Osteoblast (primary cell): ENCODE data around the gene CCL8. TPM values are rescaled to one million over a fixed set of nuclear protein-coding genes. Genes with fewer than 3 reads are reported as not detected.

ENCODE experiments used
- DNase-seq: peaks from one replicate; pipeline ENCODE4 v3.0.0; 2011; ENCODE audit warnings: low spot score, mixed read lengths; ENCODE audit not compliant: insufficient read length; ENCODE audit errors: missing footprints
- H2AFZ ChIP-seq: 2 replicates; pipeline ENCODE4 v1.6.0; 2011; ENCODE audit warnings: mild to moderate bottlenecking, low read length
- H3K27ac ChIP-seq: 2 replicates; pipeline ENCODE4 v1.5.1; 2011; ENCODE audit warnings: mild to moderate bottlenecking, low read depth, low read length, moderate library complexity
- H3K27me3 ChIP-seq: 2 replicates; pipeline ENCODE4 v1.6.0; 2012; ENCODE audit warnings: mild to moderate bottlenecking, control low read depth, inconsistent platforms, low read length, moderate library complexity; ENCODE audit not compliant: insufficient read depth
- H3K36me3 ChIP-seq: 2 replicates; pipeline ENCODE4 v1.5.1; 2011; ENCODE audit warnings: mild to moderate bottlenecking, low read length, control low read depth, moderate library complexity; ENCODE audit not compliant: insufficient read depth
- H3K4me1 ChIP-seq: 2 replicates; pipeline ENCODE4 v1.5.1; 2011; ENCODE audit warnings: mild to moderate bottlenecking, low read length, control low read depth, moderate library complexity; ENCODE audit not compliant: insufficient read depth
- H3K4me2 ChIP-seq: 2 replicates; pipeline ENCODE4 v1.6.0; 2011; ENCODE audit warnings: mild to moderate bottlenecking, low read length; ENCODE audit not compliant: insufficient read depth
- H3K4me3 ChIP-seq: fragments of 200-600 bp; sonication (generic); 3 replicates; pipeline ENCODE4 v1.5.1; 2012; ENCODE audit warnings: mild to moderate bottlenecking, low read length, inconsistent platforms; ENCODE audit not compliant: insufficient read depth
- H3K79me2 ChIP-seq: 2 replicates; pipeline ENCODE4 v1.6.0; 2012; ENCODE audit warnings: mild to moderate bottlenecking, low read length, control low read depth, inconsistent platforms; ENCODE audit not compliant: insufficient read depth
- H3K9me3 ChIP-seq: 2 replicates; pipeline ENCODE4 v1.5.1; 2011; ENCODE audit warnings: low read depth, low read length, control low read depth
- H4K20me1 ChIP-seq: 2 replicates; pipeline ENCODE4 v1.6.0; 2012; ENCODE audit warnings: mild to moderate bottlenecking, low read length, control low read depth; ENCODE audit not compliant: insufficient read depth
- total RNA-seq: library from RNA; depleted of rRNA; stranded (reverse); fragments of >200 nt; gene quantifications from 2 replicates; pipeline ENCODE4 v1.2.3, GENCODE V29; 2012
- TF ChIP-seq, protein P1 (sequence below): IDR thresholded peaks from 2 replicates; pipeline ENCODE4 v1.5.1; 2011; ENCODE audit warnings: mild to moderate bottlenecking, low read depth, low read length, moderate library complexity; ENCODE audit errors: extremely low read depth

Gene CCL8
- total RNA-seq, 1 donor, result 0.36 TPM

DNA sequence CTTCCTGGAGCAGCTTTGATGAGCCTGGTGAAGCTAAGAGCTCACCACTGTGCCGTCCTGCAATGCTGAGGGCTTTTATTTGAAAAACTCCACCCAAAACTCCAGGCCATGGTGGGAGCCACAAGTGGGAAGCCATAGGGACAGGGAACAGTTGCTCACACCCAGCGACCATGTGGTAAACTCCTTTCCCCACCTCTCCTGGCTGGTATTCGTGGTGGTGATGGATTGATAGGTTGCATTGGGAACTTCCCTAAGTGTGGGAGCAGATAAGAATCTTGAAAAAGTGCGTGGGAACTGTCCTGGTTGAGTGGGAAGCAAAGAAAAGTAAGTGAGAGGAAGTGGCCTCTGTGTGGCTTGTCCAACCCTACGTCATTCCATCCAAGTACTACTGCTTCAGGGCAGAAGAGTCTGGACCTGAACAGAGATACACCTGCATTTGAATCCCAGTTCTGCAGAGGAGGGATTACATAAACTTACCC, 44.0 kb downstream of the CCL8 start, which contains the start of gene CCL1:
Gene CCL1 (minus strand): TSS at position 51 of the 479 bp plus-strand sequence. CDS start 72 bp downstream, outside the sequence.
- no peaks in the 10 kb centered on the region for H3K36me3 ChIP-seq
- H3K27me3 ChIP-seq, result peaks cover 5% of the 10 kb centered on the region
- H3K4me3 ChIP-seq, result no peak within 1 kb of the TSS
- TF ChIP-seq, protein P1, sequence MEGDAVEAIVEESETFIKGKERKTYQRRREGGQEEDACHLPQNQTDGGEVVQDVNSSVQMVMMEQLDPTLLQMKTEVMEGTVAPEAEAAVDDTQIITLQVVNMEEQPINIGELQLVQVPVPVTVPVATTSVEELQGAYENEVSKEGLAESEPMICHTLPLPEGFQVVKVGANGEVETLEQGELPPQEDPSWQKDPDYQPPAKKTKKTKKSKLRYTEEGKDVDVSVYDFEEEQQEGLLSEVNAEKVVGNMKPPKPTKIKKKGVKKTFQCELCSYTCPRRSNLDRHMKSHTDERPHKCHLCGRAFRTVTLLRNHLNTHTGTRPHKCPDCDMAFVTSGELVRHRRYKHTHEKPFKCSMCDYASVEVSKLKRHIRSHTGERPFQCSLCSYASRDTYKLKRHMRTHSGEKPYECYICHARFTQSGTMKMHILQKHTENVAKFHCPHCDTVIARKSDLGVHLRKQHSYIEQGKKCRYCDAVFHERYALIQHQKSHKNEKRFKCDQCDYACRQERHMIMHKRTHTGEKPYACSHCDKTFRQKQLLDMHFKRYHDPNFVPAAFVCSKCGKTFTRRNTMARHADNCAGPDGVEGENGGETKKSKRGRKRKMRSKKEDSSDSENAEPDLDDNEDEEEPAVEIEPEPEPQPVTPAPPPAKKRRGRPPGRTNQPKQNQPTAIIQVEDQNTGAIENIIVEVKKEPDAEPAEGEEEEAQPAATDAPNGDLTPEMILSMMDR, result no peak
- no peak within 1 kb of the TSS for H3K4me2 ChIP-seq
- H4K20me1 ChIP-seq, result no peaks in the 10 kb centered on the region
- H3K79me2 ChIP-seq, result no peaks in the 10 kb centered on the region
- H2AFZ ChIP-seq, result no peak within 1 kb of the TSS
- H3K4me1 ChIP-seq, result no peaks in the 10 kb centered on the region
- DNase-seq, result no peak
- no peaks in the 10 kb centered on the region for H3K9me3 ChIP-seq
- H3K27ac ChIP-seq, result no peak within 1 kb of the TSS

DNA sequence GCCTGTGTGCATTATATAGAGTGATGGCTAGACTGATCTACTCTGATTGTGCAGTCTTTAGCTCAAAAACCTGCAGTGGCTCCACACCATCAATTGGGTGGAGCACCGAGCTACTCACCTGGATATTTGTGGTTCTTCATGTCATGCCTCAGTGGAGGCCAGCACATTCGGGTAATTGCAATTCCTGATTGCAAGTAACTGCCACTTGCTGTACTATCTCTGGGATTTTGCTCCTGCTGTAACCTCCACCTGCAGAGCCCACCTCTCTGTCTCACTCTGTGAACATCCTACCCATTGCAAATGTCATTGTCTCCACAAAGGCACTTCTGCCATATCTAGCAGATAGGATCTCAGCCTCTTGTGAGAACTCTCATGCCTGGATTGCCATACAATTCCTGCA, 45.5 kb downstream of the CCL8 start:
- no peaks in the 10 kb centered on the region for H4K20me1 ChIP-seq
- H3K27me3 ChIP-seq, result peaks cover 9% of the 10 kb centered on the region
- no peak overlapping the region for H3K4me3 ChIP-seq
- H3K4me1 ChIP-seq, result no peaks in the 10 kb centered on the region
- DNase-seq, result no peak
- H2AFZ ChIP-seq, result no peak overlapping the region
- H3K79me2 ChIP-seq, result no peaks in the 10 kb centered on the region
- H3K9me3 ChIP-seq, result no peaks in the 10 kb centered on the region
- H3K4me2 ChIP-seq, result no peak overlapping the region
- TF ChIP-seq, protein P1, result no peak
- no peaks in the 10 kb centered on the region for H3K36me3 ChIP-seq
- no peak overlapping the region for H3K27ac ChIP-seq

DNA sequence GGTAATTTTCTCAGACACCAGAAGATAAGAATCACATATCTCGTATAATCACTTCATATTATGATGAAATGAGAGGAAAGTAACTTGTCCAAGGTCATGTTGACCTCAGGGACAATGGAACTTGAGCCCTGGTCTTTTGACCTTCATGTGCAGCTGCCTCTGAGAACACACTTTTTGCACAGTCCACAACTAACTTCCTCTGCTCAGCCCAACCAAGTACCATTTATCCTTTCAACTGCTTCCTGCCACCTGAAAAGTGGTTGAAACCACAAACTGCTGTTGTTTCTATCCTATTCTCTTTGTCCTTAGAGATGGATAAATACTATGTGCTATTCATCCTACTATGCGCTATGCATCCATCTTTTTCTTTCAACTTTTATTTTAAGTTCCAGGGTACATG, 46.1 kb downstream of the CCL8 start:
- H2AFZ ChIP-seq, result no peak overlapping the region
- H4K20me1 ChIP-seq, result no peaks in the 10 kb centered on the region
- no peaks in the 10 kb centered on the region for H3K4me1 ChIP-seq
- DNase-seq, result no peak
- no peak overlapping the region for H3K27ac ChIP-seq
- H3K4me3 ChIP-seq, result no peak overlapping the region
- no peak overlapping the region for H3K4me2 ChIP-seq
- no peaks in the 10 kb centered on the region for H3K36me3 ChIP-seq
- H3K9me3 ChIP-seq, result no peaks in the 10 kb centered on the region
- H3K79me2 ChIP-seq, result no peaks in the 10 kb centered on the region
- peaks cover 9% of the 10 kb centered on the region for H3K27me3 ChIP-seq
- TF ChIP-seq, protein P1, result no peak

DNA sequence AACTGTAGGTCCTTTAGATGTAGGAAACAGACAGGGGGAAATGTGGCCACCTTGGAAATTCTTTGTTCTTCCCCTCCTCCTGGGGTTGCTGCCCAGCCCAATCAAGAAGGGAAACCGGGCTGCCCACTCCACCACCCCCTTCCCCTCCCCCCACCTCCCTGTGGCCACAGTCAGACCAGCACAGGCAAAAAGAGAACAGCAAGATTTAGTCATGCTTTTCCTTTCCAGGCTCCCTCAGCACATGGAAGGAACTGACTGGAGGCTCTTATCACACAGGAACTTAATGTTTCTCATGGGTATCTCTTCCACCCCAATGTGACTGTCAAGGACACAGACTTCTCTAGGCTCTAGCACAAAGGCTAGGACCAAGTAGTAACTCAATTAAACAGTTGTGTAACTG, 46.8 kb downstream of the CCL8 start:
- H4K20me1 ChIP-seq, result no peaks in the 10 kb centered on the region
- H3K9me3 ChIP-seq, result no peaks in the 10 kb centered on the region
- H3K79me2 ChIP-seq, result no peaks in the 10 kb centered on the region
- H2AFZ ChIP-seq, result no peak overlapping the region
- no peaks in the 10 kb centered on the region for H3K36me3 ChIP-seq
- H3K4me3 ChIP-seq, result no peak overlapping the region
- DNase-seq, result no peak
- no peaks in the 10 kb centered on the region for H3K4me1 ChIP-seq
- H3K4me2 ChIP-seq, result no peak overlapping the region
- H3K27me3 ChIP-seq, result peaks cover 9% of the 10 kb centered on the region
- TF ChIP-seq, protein P1, result no peak
- H3K27ac ChIP-seq, result no peak overlapping the region
